Measurements from ENCODE around the gene ARCN1. TPM values are rescaled to one million over a fixed set of nuclear protein-coding genes. Genes with fewer than 3 reads are reported as not detected.

ARCN1 gene
- total RNA-seq, 1 donor from 2014 or later = 112 TPM

GRCh38 chr11:118619444-118620197 is 47.4 kb downstream of the ARCN1 start:
- Histone ChIP-seq H3K27ac (no peak overlapping the region), H3K4me3 (no peak overlapping the region), H3K79me2 (ENCODE audit: low read depth) (peaks cover 35% of the 10 kb centered on the region), H3K4me2 (no peak overlapping the region), H3K27me3 (no peaks in the 10 kb centered on the region), H3K4me1 (peaks cover 71% of the 10 kb centered on the region), H3K9ac (no peak overlapping the region), H3K36me3 (no peaks in the 10 kb centered on the region), H3K9me3 (ENCODE audit: low read depth) (no peaks in the 10 kb centered on the region), H4K20me1 (ENCODE audit: low read depth) (peaks cover 13% of the 10 kb centered on the region), H2AFZ (replicated peaks) (no peak overlapping the region), H3F3A (ENCODE audit: low read depth) (peaks cover 22% of the 10 kb centered on the region)
- Mint-ChIP-seq H3K27me3 (ENCODE audit: insufficient read depth, low read depth) (peaks cover 15% of the 10 kb centered on the region), H3K4me3 (peak overlapping the region; percentile 95), H3K27ac (peak overlapping the region; percentile 94), H3K9me3 (no peaks in the 10 kb centered on the region), H3K36me3 (peaks cover 2% of the 10 kb centered on the region), H3K4me1 (peaks cover 86% of the 10 kb centered on the region)
- TF ChIP-seq EZH2 (IDR thresholded peaks at IDR 0.05) (no peak), EZH2phosphoT487 (IDR thresholded peaks at IDR 0.05) (no peak), CTCF (IDR thresholded peaks at IDR 0.05) (no peak)
- DNase-seq (ENCODE audit: low spot score) = no peak

- Mint-ChIP-seq H3K27ac (peak overlapping the region; percentile 94), H3K36me3 (peaks cover 2% of the 10 kb centered on the region), H3K9me3 (no peaks in the 10 kb centered on the region), H3K4me3 (peak overlapping the region; percentile 95), H3K4me1 (peaks cover 76% of the 10 kb centered on the region), H3K27me3 (ENCODE audit: insufficient read depth, low read depth) (peaks cover 11% of the 10 kb centered on the region)
- no peak overlapping the region for H3K27ac ChIP-seq
- H3K4me1 ChIP-seq = peaks cover 61% of the 10 kb centered on the region
- TF ChIP-seq CTCF (IDR thresholded peaks at IDR 0.05) (no peak), EZH2 (IDR thresholded peaks at IDR 0.05) (no peak), EZH2phosphoT487 (IDR thresholded peaks at IDR 0.05) (no peak)
- H3K79me2 ChIP-seq (ENCODE audit: low read depth) = peaks cover 35% of the 10 kb centered on the region
- DNase-seq (ENCODE audit: low spot score) = no peak
- no peak overlapping the region for H3K9ac ChIP-seq
- H3K4me3 ChIP-seq = peak overlapping the region; percentile 89
- no peak overlapping the region for H2AFZ ChIP-seq (replicated peaks)
- H4K20me1 ChIP-seq (ENCODE audit: low read depth) = peaks cover 16% of the 10 kb centered on the region
- H3K27me3 ChIP-seq = no peaks in the 10 kb centered on the region
- H3K36me3 ChIP-seq = no peaks in the 10 kb centered on the region
- peak overlapping the region; percentile 91 for H3K4me2 ChIP-seq
- H3K9me3 ChIP-seq (ENCODE audit: low read depth) = no peaks in the 10 kb centered on the region
- peaks cover 16% of the 10 kb centered on the region for H3F3A ChIP-seq (ENCODE audit: low read depth)
These were observed 48.4 kb downstream of the ARCN1 start for GRCh38 chr11:118620529-118621070.

GRCh38 chr11:118621071-118621783 is 49.0 kb downstream of the ARCN1 start:
- peak overlapping the region; percentile 50 for H3K9ac ChIP-seq
- H3K9me3 ChIP-seq (ENCODE audit: low read depth) = no peaks in the 10 kb centered on the region
- H3K4me3 Mint-ChIP-seq = peak overlapping the region; percentile 95
- peak overlapping the region; percentile 89 for H3K4me3 ChIP-seq
- no peaks in the 10 kb centered on the region for H3K36me3 ChIP-seq
- H3K4me1 ChIP-seq = peaks cover 55% of the 10 kb centered on the region
- no peak overlapping the region for H2AFZ ChIP-seq (replicated peaks)
- peak overlapping the region; percentile 97 for H3K27ac Mint-ChIP-seq
- no peak for TF ChIP-seq CTCF (IDR thresholded peaks at IDR 0.05)
- no peak for TF ChIP-seq EZH2 (IDR thresholded peaks at IDR 0.05)
- no peak for TF ChIP-seq EZH2phosphoT487 (IDR thresholded peaks at IDR 0.05)
- no peaks in the 10 kb centered on the region for H3K27me3 ChIP-seq
- peaks cover 11% of the 10 kb centered on the region for H3K27me3 Mint-ChIP-seq (ENCODE audit: insufficient read depth, low read depth)
- H3K4me2 ChIP-seq = peak overlapping the region; percentile 91
- peaks cover 10% of the 10 kb centered on the region for H3F3A ChIP-seq (ENCODE audit: low read depth)
- peaks cover 35% of the 10 kb centered on the region for H3K79me2 ChIP-seq (ENCODE audit: low read depth)
- H3K9me3 Mint-ChIP-seq = no peaks in the 10 kb centered on the region
- peaks cover 16% of the 10 kb centered on the region for H4K20me1 ChIP-seq (ENCODE audit: low read depth)
- peaks cover 70% of the 10 kb centered on the region for H3K4me1 Mint-ChIP-seq
- H3K36me3 Mint-ChIP-seq = peaks cover 2% of the 10 kb centered on the region
- DNase-seq (ENCODE audit: low spot score) = peak; percentile 89
- H3K27ac ChIP-seq = peak overlapping the region; percentile 70
